ENCODE measurements around the gene FAH.

FAH gene

GRCh38 chr15:80173022-80173759, 20.4 kb downstream of the FAH start:
- no peak for DNase-seq (ENCODE audit: low read depth, low spot score)

- DNase-seq (ENCODE audit: low read depth, low spot score): no peak
These were observed 21.4 kb downstream of the FAH start for GRCh38 chr15:80174017-80174746.

- no peak for DNase-seq (ENCODE audit: low read depth, low spot score)
These were observed 22.6 kb downstream of the FAH start for GRCh38 chr15:80175436-80175835.

- no peak for DNase-seq (ENCODE audit: low read depth, low spot score)
These were observed 23.6 kb downstream of the FAH start for GRCh38 chr15:80176443-80176842.

- DNase-seq (ENCODE audit: low read depth, low spot score): no peak
These were observed 24.4 kb downstream of the FAH start for GRCh38 chr15:80177156-80177555.

- no peak for DNase-seq (ENCODE audit: low read depth, low spot score)
These were observed 26.4 kb downstream of the FAH start for GRCh38 chr15:80179025-80179759.

- no peak for DNase-seq (ENCODE audit: low read depth, low spot score)
These were observed 27.1 kb downstream of the FAH start for GRCh38 chr15:80179935-80180334.

GRCh38 chr15:80180468-80180867, 27.7 kb downstream of the FAH start:
- DNase-seq (ENCODE audit: low read depth, low spot score): no peak

- DNase-seq (ENCODE audit: low read depth, low spot score): no peak
These were observed 28.2 kb downstream of the FAH start for GRCh38 chr15:80180986-80181385.

GRCh38 chr15:80182611-80183261, 29.9 kb downstream of the FAH start:
- DNase-seq (ENCODE audit: low read depth, low spot score): no peak

- DNase-seq (ENCODE audit: low read depth, low spot score): no peak
These were observed 30.5 kb downstream of the FAH start for GRCh38 chr15:80183306-80183705.

- DNase-seq (ENCODE audit: low read depth, low spot score): no peak
These were observed 31.1 kb downstream of the FAH start for GRCh38 chr15:80183886-80184285.

GRCh38 chr15:80184554-80184953, 31.8 kb downstream of the FAH start:
- DNase-seq (ENCODE audit: low read depth, low spot score): no peak

GRCh38 chr15:80185152-80185551, 32.4 kb downstream of the FAH start:
- no peak for DNase-seq (ENCODE audit: low read depth, low spot score)

- no peak for DNase-seq (ENCODE audit: low read depth, low spot score)
These were observed 33.3 kb downstream of the FAH start for GRCh38 chr15:80186066-80186465.

- DNase-seq (ENCODE audit: low read depth, low spot score): no peak
These were observed 33.8 kb downstream of the FAH start for GRCh38 chr15:80186597-80186996.

GRCh38 chr15:80188251-80188650, 35.5 kb downstream of the FAH start:
- no peak for DNase-seq (ENCODE audit: low read depth, low spot score)

- DNase-seq (ENCODE audit: low read depth, low spot score): no peak
These were observed 38.4 kb downstream of the FAH start for GRCh38 chr15:80191198-80191597.

- DNase-seq (ENCODE audit: low read depth, low spot score): no peak
These were observed 39.2 kb downstream of the FAH start for GRCh38 chr15:80191897-80192595.

- no peak for DNase-seq (ENCODE audit: low read depth, low spot score)
These were observed 41.4 kb downstream of the FAH start for GRCh38 chr15:80194186-80194585.

- no peak for DNase-seq (ENCODE audit: low read depth, low spot score)
These were observed 42.1 kb downstream of the FAH start for GRCh38 chr15:80194914-80195313.
